ENCODE data around the gene MFSD1. TPM values are rescaled to one million over a fixed set of nuclear protein-coding genes. Genes with fewer than 3 reads are reported as not detected.

Gene MFSD1
- total RNA-seq, 1 experiment from 2014 or later = 23.9 TPM

DNA sequence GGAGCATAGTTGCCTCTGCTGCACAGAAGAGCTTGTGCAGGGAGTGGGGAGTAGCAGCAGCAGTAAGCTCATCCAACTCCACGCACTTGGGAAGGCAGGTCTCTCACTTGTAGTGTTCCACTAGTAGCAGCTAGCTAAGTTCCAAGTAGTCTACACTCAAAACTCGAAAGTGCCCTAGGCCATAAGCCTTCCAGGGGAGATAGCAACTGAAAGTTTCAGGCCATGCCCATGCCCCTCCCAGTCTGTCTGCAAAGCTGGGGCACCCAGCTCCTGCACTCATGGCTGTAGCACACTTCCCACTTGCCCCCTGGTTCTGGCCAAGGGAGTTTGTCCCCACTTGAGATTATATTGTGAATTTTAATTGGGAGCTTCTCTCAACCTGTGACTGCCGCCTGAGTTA lies 57.5 kb downstream of the MFSD1 start:
- no peaks in the 10 kb centered on the region for H3K4me1 ChIP-seq
- no peak overlapping the region for H3K27ac ChIP-seq
- H3K36me3 ChIP-seq = no peaks in the 10 kb centered on the region
- DNase-seq = no peak
- no peaks in the 10 kb centered on the region for H3K9me3 ChIP-seq (replicated peaks)
- no peaks in the 10 kb centered on the region for H3K27me3 ChIP-seq
- H3K4me3 ChIP-seq = no peak overlapping the region

DNA sequence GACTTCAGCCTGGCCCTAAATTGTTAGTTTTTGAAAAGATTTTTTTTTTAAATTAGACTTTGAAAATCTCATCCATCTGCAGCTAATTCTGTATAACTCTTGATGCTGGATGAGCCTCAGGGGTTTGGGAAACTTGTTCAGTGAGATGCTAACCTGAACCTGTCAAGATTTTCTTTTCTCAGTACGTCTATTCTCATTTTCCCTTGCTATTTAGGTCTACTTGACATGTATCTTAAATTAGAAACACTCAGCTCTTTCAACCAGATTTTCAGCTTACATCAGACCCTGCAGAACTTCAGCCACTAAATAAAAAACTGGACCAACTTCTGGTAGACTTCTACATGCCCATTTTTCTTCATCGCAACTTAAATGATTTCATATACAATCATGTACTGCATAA lies 61.4 kb downstream of the MFSD1 start:
- no peak overlapping the region for H3K27ac ChIP-seq
- no peak overlapping the region for H3K4me3 ChIP-seq
- DNase-seq = no peak
- no peaks in the 10 kb centered on the region for H3K4me1 ChIP-seq
- H3K27me3 ChIP-seq = no peaks in the 10 kb centered on the region
- H3K9me3 ChIP-seq (replicated peaks) = no peaks in the 10 kb centered on the region
- no peaks in the 10 kb centered on the region for H3K36me3 ChIP-seq

DNA sequence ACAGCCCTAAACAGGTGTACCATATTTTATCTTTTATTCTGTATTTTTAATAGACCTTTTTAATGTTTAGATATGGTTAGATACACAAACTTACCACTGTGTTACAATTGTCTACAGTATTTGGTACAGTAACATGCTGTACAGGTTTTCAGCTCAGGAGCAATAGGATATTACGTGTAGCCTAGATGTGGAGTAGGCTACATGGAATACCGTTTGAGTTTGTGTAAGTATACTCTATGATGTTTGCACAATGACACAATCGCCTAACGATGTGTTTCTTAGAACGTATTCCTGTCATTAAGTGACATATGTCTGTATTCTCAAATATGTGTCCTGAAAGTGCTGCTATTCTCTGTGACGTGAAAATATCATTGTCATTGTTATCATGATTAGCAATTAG lies 62.6 kb downstream of the MFSD1 start:
- H3K4me3 ChIP-seq = no peak overlapping the region
- H3K27ac ChIP-seq = no peak overlapping the region
- no peak for DNase-seq
- H3K4me1 ChIP-seq = no peaks in the 10 kb centered on the region
- H3K36me3 ChIP-seq = no peaks in the 10 kb centered on the region
- H3K9me3 ChIP-seq (replicated peaks) = no peaks in the 10 kb centered on the region
- H3K27me3 ChIP-seq = no peaks in the 10 kb centered on the region

DNA sequence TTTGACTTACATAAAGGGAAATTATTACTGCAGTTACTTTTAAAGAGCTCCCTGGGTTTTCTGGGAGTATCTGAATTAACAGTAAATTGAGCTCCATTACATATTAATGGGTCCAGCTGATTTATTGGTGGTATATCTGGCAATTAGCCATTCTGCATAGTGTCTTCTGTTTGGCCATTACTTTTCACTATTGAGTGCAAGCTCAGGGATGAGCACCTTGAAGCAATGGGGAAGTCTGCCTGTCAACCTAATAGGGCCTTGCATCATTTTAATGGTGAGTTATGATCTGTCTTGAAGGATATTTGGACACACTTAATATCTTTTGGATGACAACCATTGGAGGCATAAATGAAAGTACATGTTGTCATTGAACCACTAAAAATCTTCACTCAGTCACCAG lies 73.8 kb downstream of the MFSD1 start:
- DNase-seq = no peak
- no peak overlapping the region for H3K4me3 ChIP-seq
- no peaks in the 10 kb centered on the region for H3K27me3 ChIP-seq
- no peaks in the 10 kb centered on the region for H3K36me3 ChIP-seq
- H3K27ac ChIP-seq = no peak overlapping the region
- no peaks in the 10 kb centered on the region for H3K4me1 ChIP-seq
- no peaks in the 10 kb centered on the region for H3K9me3 ChIP-seq (replicated peaks)

Other genes with a start within 250 kb of the MFSD1 start
- gene MLF1, start 230.9 kb upstream of the MFSD1 start, total RNA-seq (2014; rRNA removed; shearing (Covaris generic)) = 19.3 and 21.2 TPM in 2 replicates
- 48.1 and 58.2 TPM in 2 replicates for gene GFM1, start 157.5 kb upstream of the MFSD1 start, total RNA-seq (2014; rRNA removed; shearing (Covaris generic))
- not detected in 2 replicates for gene LXN, start 129.4 kb upstream of the MFSD1 start, total RNA-seq (2014; rRNA removed; shearing (Covaris generic))
- gene RARRES1, start 69.6 kb upstream of the MFSD1 start, total RNA-seq (2014; rRNA removed; shearing (Covaris generic)) = not detected in 2 replicates